ENCODE measurements around the gene SLC7A4.

The SLC7A4 gene

GRCh38 chr22:21032868-21033688 is 717 bp upstream of the SLC7A4 start:
- no peak for TF ChIP-seq CTCF (IDR thresholded peaks at IDR 0.05; ENCODE audit: control insufficient read depth, extremely low read depth, insufficient read depth)
- H3K4me3 ChIP-seq (ENCODE audit: low read depth, low read length) = no peak overlapping the region
- no peak for DNase-seq (ENCODE audit: low read depth)

GRCh38 chr22:21031545-21032036 is 770 bp downstream of the SLC7A4 start:
- H3K4me3 ChIP-seq (ENCODE audit: low read depth, low read length) = no peak overlapping the region
- no peak for DNase-seq (ENCODE audit: low read depth)
- TF ChIP-seq CTCF (IDR thresholded peaks at IDR 0.05; ENCODE audit: control insufficient read depth, extremely low read depth, insufficient read depth) = no peak

- DNase-seq (ENCODE audit: low read depth) = no peak
- H3K4me3 ChIP-seq (ENCODE audit: low read depth, low read length) = no peak overlapping the region
- no peak for TF ChIP-seq CTCF (IDR thresholded peaks at IDR 0.05; ENCODE audit: control insufficient read depth, extremely low read depth, insufficient read depth)
Observed at GRCh38 chr22:21030621-21031544, 1.5 kb downstream of the SLC7A4 start.

GRCh38 chr22:21030032-21030431 is 2.3 kb downstream of the SLC7A4 start:
- TF ChIP-seq CTCF (IDR thresholded peaks at IDR 0.05; ENCODE audit: control insufficient read depth, extremely low read depth, insufficient read depth) = no peak
- no peak overlapping the region for H3K4me3 ChIP-seq (ENCODE audit: low read depth, low read length)
- no peak for DNase-seq (ENCODE audit: low read depth)

GRCh38 chr22:21029486-21030025 is 2.8 kb downstream of the SLC7A4 start:
- no peak for DNase-seq (ENCODE audit: low read depth)
- no peak for TF ChIP-seq CTCF (IDR thresholded peaks at IDR 0.05; ENCODE audit: control insufficient read depth, extremely low read depth, insufficient read depth)
- H3K4me3 ChIP-seq (ENCODE audit: low read depth, low read length) = no peak overlapping the region

GRCh38 chr22:21028277-21029251 is 3.8 kb downstream of the SLC7A4 start:
- no peak for DNase-seq (ENCODE audit: low read depth)
- TF ChIP-seq CTCF (IDR thresholded peaks at IDR 0.05; ENCODE audit: control insufficient read depth, extremely low read depth, insufficient read depth) = no peak
- H3K4me3 ChIP-seq (ENCODE audit: low read depth, low read length) = no peak overlapping the region

All from LNCaP clone FGC (cell line).